Activated B cell treated with CpG ODN at 0.5 μM for 24 hours (primary cell): ENCODE measurements around the gene CHDH. TPM values are rescaled to one million over a fixed set of nuclear protein-coding genes. Genes with fewer than 3 reads are reported as not detected.

Experiments
- ATAC-seq: fragments of 200-7000 bp; cut with Tn5 transposase; one replicate; pipeline ENCODE4 v1.10.0; 2021; ENCODE audit warnings: low read depth, mild to moderate bottlenecking, moderate library complexity
- CTCF ChIA-PET: fragments of 350-600 bp; sonication (Branson Sonifier 250); formaldehyde crosslinking; loops from one replicate; lab custom pipeline; 2021; ENCODE audit warnings: antibody characterized with exemption; lab: Charles Lee
- POLR2A ChIA-PET: fragments of 350-600 bp; sonication (Branson Sonifier 250); formaldehyde crosslinking; loops from one replicate; lab custom pipeline; 2021; ENCODE audit warnings: antibody characterized with exemption; lab: Charles Lee
- DNase-seq: peaks from one replicate; pipeline ENCODE4 v3.0.0; 2022
- H3K27ac Mint-ChIP-seq: one replicate; pipeline ENCODE4 v1.8.0; 2020; ENCODE audit warnings: mixed read lengths
- H3K27me3 Mint-ChIP-seq: one replicate; pipeline ENCODE4 v1.8.0; 2021; ENCODE audit warnings: mixed read lengths
- H3K36me3 Mint-ChIP-seq: one replicate; pipeline ENCODE4 v1.8.0; 2021; ENCODE audit warnings: low read depth, mixed read lengths
- H3K4me1 Mint-ChIP-seq: one replicate; pipeline ENCODE4 v1.8.0; 2021; ENCODE audit warnings: mixed read lengths
- H3K4me3 Mint-ChIP-seq: one replicate; pipeline ENCODE4 v1.8.0; 2020; ENCODE audit warnings: mild to moderate bottlenecking, mixed read lengths
- H3K9me3 Mint-ChIP-seq: one replicate; pipeline ENCODE4 v1.8.0; 2020; ENCODE audit warnings: mixed read lengths
- CTCF ChIP-seq: fragments of 200-600 bp; IDR thresholded peaks from one replicate; pipeline ENCODE4 v1.8.0; 2022; ENCODE audit warnings: antibody characterized with exemption, mild to moderate bottlenecking
- intact Hi-C: fragments of 100-400 bp; cut with micrococcal nuclease; formaldehyde crosslinking; loops from one replicate; pipeline ENCODE4 v1.15.1; 2024
- total RNA-seq: library from RNA; stranded (reverse); gene quantifications from 2 replicates; pipeline ENCODE4 v1.2.3, GENCODE V29; 2022

The CHDH gene
- total RNA-seq, 1 donor from 2014 or later: 6.0 TPM

GRCh38 chr3:53820756-53821580 is 25.3 kb downstream of the CHDH start:
- no peaks in the 10 kb centered on the region for H3K4me1 Mint-ChIP-seq

DNA sequence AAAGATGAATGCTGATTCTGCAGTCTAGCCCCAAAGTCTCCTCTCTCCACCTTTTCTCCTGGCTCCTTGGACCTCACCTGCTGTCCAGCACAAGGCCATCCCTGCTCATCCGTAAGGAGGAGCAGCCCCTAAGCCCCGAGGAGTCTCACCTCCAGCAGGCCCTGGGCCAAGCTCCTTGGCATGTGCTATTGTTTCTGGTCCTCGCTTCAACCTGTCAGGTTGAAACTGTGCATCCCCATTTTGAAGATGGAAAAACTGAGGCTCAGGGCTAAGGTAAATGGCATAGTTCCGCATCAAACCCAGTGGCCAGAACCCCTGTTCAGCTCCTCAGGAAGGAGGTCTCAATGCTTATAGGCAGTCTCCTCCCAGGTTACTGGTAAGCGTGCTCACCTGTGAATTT is 26.1 kb downstream of the CHDH start:
- Mint-ChIP-seq H3K27ac (no peak overlapping the region), H3K36me3 (no peaks in the 10 kb centered on the region), H3K9me3 (no peaks in the 10 kb centered on the region), H3K4me3 (no peak overlapping the region), H3K4me1 (no peaks in the 10 kb centered on the region), H3K27me3 (no peaks in the 10 kb centered on the region)
- POLR2A ChIA-PET: no interaction called here
- no peak for TF ChIP-seq CTCF
- intact Hi-C loops: no loop called here
- ATAC-seq (no peak), DNase-seq (no peak)
- CTCF ChIA-PET: no interaction called here

More at GRCh38 chr3:53820756-53821580, 25.3 kb downstream of the CHDH start:
- no peaks in the 10 kb centered on the region for H3K36me3 Mint-ChIP-seq
- no peak for ATAC-seq
- intact Hi-C loops: no loop called here
- H3K9me3 Mint-ChIP-seq: no peaks in the 10 kb centered on the region
- TF ChIP-seq CTCF: no peak
- ChIA-PET CTCF (no interaction called here), POLR2A (no interaction called here)
- no peak overlapping the region for H3K4me3 Mint-ChIP-seq
- no peak for DNase-seq
- H3K27ac Mint-ChIP-seq: no peak overlapping the region
- H3K27me3 Mint-ChIP-seq: no peaks in the 10 kb centered on the region

- intact Hi-C loops: no loop called here
- no peak for TF ChIP-seq CTCF
- POLR2A ChIA-PET: no interaction called here
- ATAC-seq (no peak), DNase-seq (no peak)
- Mint-ChIP-seq H3K9me3 (no peaks in the 10 kb centered on the region), H3K27me3 (no peaks in the 10 kb centered on the region), H3K4me1 (no peaks in the 10 kb centered on the region), H3K27ac (no peak overlapping the region), H3K4me3 (no peak overlapping the region), H3K36me3 (no peaks in the 10 kb centered on the region)
- CTCF ChIA-PET: no interaction called here
Observed at GRCh38 chr3:53819163-53819868, 26.9 kb downstream of the CHDH start.

DNA sequence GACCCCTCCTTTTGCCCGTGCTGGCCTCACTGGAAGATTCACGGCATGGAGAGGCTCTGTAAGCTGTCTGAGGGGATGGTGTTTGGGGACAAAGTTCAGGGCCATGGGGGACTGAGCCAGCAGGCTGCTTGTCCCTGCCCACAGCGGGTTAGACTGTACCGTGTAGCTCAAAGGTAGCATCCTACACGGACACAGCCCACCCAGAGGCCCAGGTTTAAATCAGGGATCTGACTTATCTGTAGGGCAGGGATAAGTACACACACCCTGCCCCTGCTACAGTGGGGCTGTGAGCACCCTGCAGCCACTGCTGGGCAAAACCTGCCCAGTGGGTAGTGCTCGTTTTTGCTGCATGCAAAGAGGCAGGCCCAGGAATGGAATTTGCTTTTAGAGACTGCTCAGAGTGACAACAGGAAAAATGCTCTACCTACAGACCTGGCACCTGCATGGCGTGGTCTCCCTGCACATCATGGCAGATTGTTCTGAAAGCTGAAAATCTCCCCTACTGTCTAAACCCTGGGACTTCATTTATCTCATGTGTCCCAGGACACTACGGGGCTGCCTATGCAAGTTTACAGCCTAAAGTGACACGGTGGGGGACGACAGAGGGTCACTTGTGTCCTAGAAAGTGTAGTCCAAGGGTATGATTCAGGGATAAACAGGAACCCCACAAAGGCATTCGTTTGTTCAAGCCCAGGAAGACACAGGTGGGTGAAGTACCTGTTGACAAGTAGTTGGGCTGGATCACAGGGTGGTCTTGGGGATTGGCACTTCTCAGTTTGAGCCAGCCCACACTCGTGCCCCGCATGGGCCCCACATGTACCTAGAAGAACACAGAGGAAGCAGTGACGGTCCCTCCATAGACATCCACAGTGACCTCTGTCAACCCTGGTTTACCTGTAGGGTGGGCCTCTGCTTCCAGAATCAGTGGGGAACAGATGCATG is 27.7 kb downstream of the CHDH start:
- no peak for DNase-seq
- no peaks in the 10 kb centered on the region for H3K4me1 Mint-ChIP-seq
- no peak overlapping the region for H3K27ac Mint-ChIP-seq
- H3K36me3 Mint-ChIP-seq: no peaks in the 10 kb centered on the region
- no peaks in the 10 kb centered on the region for H3K9me3 Mint-ChIP-seq
- intact Hi-C loops: no loop called here
- no peaks in the 10 kb centered on the region for H3K27me3 Mint-ChIP-seq
- CTCF ChIA-PET: no interaction called here
- POLR2A ChIA-PET: no interaction called here
- no peak for TF ChIP-seq CTCF
- no peak for ATAC-seq
- no peak overlapping the region for H3K4me3 Mint-ChIP-seq
